SK-N-SH treated with all-trans-retinoic acid at 6 μM for 48 hours (cell line): Measurements from ENCODE around the gene RASGEF1B.

Source experiments
- ARNTL ChIP-seq: fragments of 450-650 bp; formaldehyde crosslinking; IDR thresholded peaks from 2 replicates; pipeline ENCODE4 v1.5.0; 2020; ENCODE audit warnings: low read depth, mild to moderate bottlenecking, moderate library complexity, borderline replicate concordance
- CREB5 ChIP-seq: fragments of 250-450 bp; sonication (Bioruptor Pico); IDR thresholded peaks from 2 replicates; pipeline ENCODE4 v1.5.1; 2020; ENCODE audit warnings: low read depth, mild to moderate bottlenecking, moderate library complexity
- CSDC2 ChIP-seq: fragments of 250-450 bp; sonication (Bioruptor Pico); IDR thresholded peaks from 2 replicates; pipeline ENCODE4 v1.5.0; 2020; ENCODE audit warnings: mild to moderate bottlenecking, moderate library complexity
- GLIS3 ChIP-seq: fragments of 250-450 bp; sonication (Bioruptor Pico); IDR thresholded peaks from 2 replicates; pipeline ENCODE4 v1.5.0; 2020; ENCODE audit warnings: mild to moderate bottlenecking, moderate library complexity
- ISL1 ChIP-seq: fragments of 250-450 bp; sonication (Bioruptor Pico); IDR thresholded peaks from 2 replicates; pipeline ENCODE4 v2.1.2; 2022; ENCODE audit warnings: mild to moderate bottlenecking, moderate library complexity
- PATZ1 ChIP-seq: fragments of 250-450 bp; sonication (Bioruptor Pico); IDR thresholded peaks from 2 replicates; pipeline ENCODE4 v1.8.0; 2020; ENCODE audit warnings: mild to moderate bottlenecking, moderate library complexity, borderline replicate concordance
- SNAI2 ChIP-seq: fragments of 250-450 bp; sonication (Bioruptor Pico); IDR thresholded peaks from 2 replicates; pipeline ENCODE4 v1.5.0; 2020; ENCODE audit warnings: mild to moderate bottlenecking, moderate library complexity
- TCF4 ChIP-seq: fragments of 250-450 bp; sonication (Bioruptor Pico); IDR thresholded peaks from 2 replicates; pipeline ENCODE4 v1.8.0; 2021; ENCODE audit warnings: mild to moderate bottlenecking, moderate library complexity, borderline replicate concordance
- ZFP3 ChIP-seq: fragments of 250-450 bp; sonication (Bioruptor Pico); IDR thresholded peaks from 2 replicates; pipeline ENCODE4 v1.5.0; 2020; ENCODE audit warnings: mild to moderate bottlenecking, moderate library complexity
- ZFP30 ChIP-seq: fragments of 450-650 bp; formaldehyde crosslinking; IDR thresholded peaks from 2 replicates; pipeline ENCODE4 v1.5.0; 2022; ENCODE audit warnings: mild to moderate bottlenecking, moderate library complexity
- ZNF70 ChIP-seq: fragments of 450-650 bp; formaldehyde crosslinking; IDR thresholded peaks from 2 replicates; pipeline ENCODE4 v1.5.0; 2020; ENCODE audit warnings: mild to moderate bottlenecking, moderate library complexity

- TF ChIP-seq ARNTL (CRISPR knock-in tag) (no peak), CREB5 (no peak), ZNF70 (CRISPR knock-in tag) (no peak), TCF4 (CRISPR knock-in tag) (no peak), ZFP30 (CRISPR knock-in tag) (no peak), CSDC2 (CRISPR knock-in tag) (no peak), ISL1 (CRISPR knock-in tag) (no peak), ZFP3 (CRISPR knock-in tag) (no peak), PATZ1 (CRISPR knock-in tag) (no peak), SNAI2 (no peak), GLIS3 (CRISPR knock-in tag) (no peak)
Observed at GRCh38 chr4:81494031-81494431, 22.3 kb upstream of the RASGEF1B start.
